HFF-Myc (cell line): ENCODE measurements around the gene TRPC4.
"Not testable (repeated sequence)": the region's sequence is repeated elsewhere in the genome, so short reads cannot be mapped to it uniquely, and the experiment has no call there.

ENCODE experiments used
- DNase-seq: peaks from one replicate; pipeline ENCODE4 v3.0.0-alpha.2; 2011; ENCODE audit warnings: low read depth; ENCODE audit errors: extremely low read depth
- H3K4me3 ChIP-seq: replicated peaks from 2 replicates; pipeline ENCODE4 v1.5.1; 2011; ENCODE audit warnings: low read depth, mild to moderate bottlenecking, control low read depth, low read length
- TF ChIP-seq, protein P1 (sequence below): IDR thresholded peaks from 2 replicates; pipeline ENCODE4 v1.5.1; 2012; ENCODE audit warnings: mild to moderate bottlenecking, low read depth, low read length, control low read depth; ENCODE audit errors: missing control alignments

The TRPC4 gene

GRCh38 chr13:37598597-37598996 lies 271.0 kb downstream of the TRPC4 start, which contains the start of gene POSTN:
TSS of gene POSTN (minus strand) at chr13:37598768. CDS start at chr13:37598726, 42 bp downstream.
- DNase-seq: no peak
- H3K4me3 ChIP-seq: no peak within 1 kb of the TSS

GRCh38 chr13:37597477-37598025 lies 272.0 kb downstream of the TRPC4 start:
- no peak for DNase-seq
- TF ChIP-seq, protein P1, sequence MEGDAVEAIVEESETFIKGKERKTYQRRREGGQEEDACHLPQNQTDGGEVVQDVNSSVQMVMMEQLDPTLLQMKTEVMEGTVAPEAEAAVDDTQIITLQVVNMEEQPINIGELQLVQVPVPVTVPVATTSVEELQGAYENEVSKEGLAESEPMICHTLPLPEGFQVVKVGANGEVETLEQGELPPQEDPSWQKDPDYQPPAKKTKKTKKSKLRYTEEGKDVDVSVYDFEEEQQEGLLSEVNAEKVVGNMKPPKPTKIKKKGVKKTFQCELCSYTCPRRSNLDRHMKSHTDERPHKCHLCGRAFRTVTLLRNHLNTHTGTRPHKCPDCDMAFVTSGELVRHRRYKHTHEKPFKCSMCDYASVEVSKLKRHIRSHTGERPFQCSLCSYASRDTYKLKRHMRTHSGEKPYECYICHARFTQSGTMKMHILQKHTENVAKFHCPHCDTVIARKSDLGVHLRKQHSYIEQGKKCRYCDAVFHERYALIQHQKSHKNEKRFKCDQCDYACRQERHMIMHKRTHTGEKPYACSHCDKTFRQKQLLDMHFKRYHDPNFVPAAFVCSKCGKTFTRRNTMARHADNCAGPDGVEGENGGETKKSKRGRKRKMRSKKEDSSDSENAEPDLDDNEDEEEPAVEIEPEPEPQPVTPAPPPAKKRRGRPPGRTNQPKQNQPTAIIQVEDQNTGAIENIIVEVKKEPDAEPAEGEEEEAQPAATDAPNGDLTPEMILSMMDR: no peak
- no peak overlapping the region for H3K4me3 ChIP-seq

More at GRCh38 chr13:37598597-37598996, 271.0 kb downstream of the TRPC4 start, which contains the start of gene POSTN:
- TF ChIP-seq, protein P1: no peak

DNA sequence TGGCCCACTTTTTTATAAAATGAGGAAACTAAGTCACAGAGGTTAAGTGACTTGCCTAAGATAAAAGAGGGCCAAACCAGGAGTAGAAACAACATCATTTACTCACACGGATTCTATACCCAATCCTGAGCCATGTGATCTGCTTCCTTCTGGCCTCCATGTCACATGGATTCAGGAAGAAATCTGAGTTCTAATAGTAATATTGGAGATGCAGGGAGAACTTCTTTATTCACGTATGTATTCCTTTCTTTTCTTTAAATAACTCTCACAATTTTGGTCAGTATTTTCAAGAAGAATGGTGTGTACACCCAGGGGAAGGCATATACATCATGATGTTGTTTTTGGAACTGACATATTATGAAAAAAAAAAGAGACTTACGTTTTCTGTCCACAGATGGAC lies 272.8 kb downstream of the TRPC4 start:
- TF ChIP-seq, protein P1: no peak
- H3K4me3 ChIP-seq: no peak overlapping the region

GRCh38 chr13:37595162-37595561 lies 274.4 kb downstream of the TRPC4 start:
- DNase-seq: no peak
- no peak overlapping the region for H3K4me3 ChIP-seq
- TF ChIP-seq, protein P1: no peak

More for the DNA sequence above, 272.8 kb downstream of the TRPC4 start:
- DNase-seq: no peak

- H3K4me3 ChIP-seq: no peak overlapping the region
- no peak for DNase-seq
- TF ChIP-seq, protein P1: no peak
Measured at GRCh38 chr13:37594550-37594949, 275.0 kb downstream of the TRPC4 start.

- DNase-seq: not testable (repeated sequence)
Measured at GRCh38 chr13:37589381-37589780, 280.2 kb downstream of the TRPC4 start.

DNA sequence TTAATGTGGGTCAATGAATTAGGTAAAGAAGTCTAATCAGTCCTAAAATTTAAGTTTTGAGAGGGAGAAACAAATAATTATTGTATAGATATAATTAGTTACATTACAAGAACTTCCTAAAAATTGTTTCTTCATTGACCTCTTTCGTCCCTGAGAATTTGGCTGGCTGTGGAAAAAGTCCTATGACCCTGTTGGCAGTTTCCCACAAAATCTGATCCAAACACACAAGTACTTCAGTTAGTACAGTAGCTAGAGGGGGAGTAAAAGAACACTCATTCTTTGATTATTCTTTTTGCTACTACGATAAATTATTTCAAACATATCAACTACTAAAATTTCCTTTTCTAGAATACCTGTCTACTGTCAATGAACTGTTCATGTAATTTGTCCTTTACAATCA lies 282.3 kb downstream of the TRPC4 start:
- H3K4me3 ChIP-seq: no peak overlapping the region
- no peak for DNase-seq
- TF ChIP-seq, protein P1: no peak

More at GRCh38 chr13:37589381-37589780, 280.2 kb downstream of the TRPC4 start:
- not testable (repeated sequence) for H3K4me3 ChIP-seq
